CD4-positive, alpha-beta T cell treated with Interleukin-4 for 4 hours (primary cell): ENCODE data around the gene HBG1.
"Not testable (repeated sequence)": the region's sequence is repeated elsewhere in the genome, so short reads cannot be mapped to it uniquely, and the experiment has no call there.

ENCODE experiments used
- DNase-seq: peaks from one replicate; pipeline ENCODE4 v3.0.0-alpha.2; 2020

Gene HBG1

GRCh38 chr11:5249807-5250396 is at the start of gene HBG1:
TSS of gene HBG1 (minus strand) at chr11:5249857. CDS start at chr11:5249804, 53 bp downstream.
- not testable (repeated sequence) for DNase-seq

GRCh38 chr11:5298451-5298850 is 48.8 kb upstream of the HBG1 start:
- DNase-seq, result no peak

GRCh38 chr11:5297721-5298323 is 48.2 kb upstream of the HBG1 start:
- DNase-seq, result no peak

GRCh38 chr11:5294342-5294995 is 44.8 kb upstream of the HBG1 start:
- not testable (repeated sequence) for DNase-seq

GRCh38 chr11:5293028-5293427 is 43.4 kb upstream of the HBG1 start:
- DNase-seq, result no peak

- DNase-seq, result no peak
Measured at GRCh38 chr11:5291207-5291838, 41.7 kb upstream of the HBG1 start.

GRCh38 chr11:5290106-5290505 is 40.4 kb upstream of the HBG1 start:
- DNase-seq, result no peak

GRCh38 chr11:5289696-5290095 is 40.0 kb upstream of the HBG1 start:
- DNase-seq, result no peak

GRCh38 chr11:5288906-5289550 is 39.4 kb upstream of the HBG1 start:
- no peak for DNase-seq

GRCh38 chr11:5288108-5288905 is 38.6 kb upstream of the HBG1 start:
- no peak for DNase-seq

- DNase-seq, result no peak
Measured at GRCh38 chr11:5286901-5287300, 37.2 kb upstream of the HBG1 start.

- no peak for DNase-seq
Measured at GRCh38 chr11:5286351-5286750, 36.7 kb upstream of the HBG1 start.

GRCh38 chr11:5285703-5286340 is 36.2 kb upstream of the HBG1 start:
- DNase-seq, result no peak

GRCh38 chr11:5284637-5285036 is 35.0 kb upstream of the HBG1 start:
- no peak for DNase-seq

GRCh38 chr11:5283882-5284281 is 34.2 kb upstream of the HBG1 start:
- DNase-seq, result no peak

- no peak for DNase-seq
Measured at GRCh38 chr11:5283086-5283485, 33.4 kb upstream of the HBG1 start.

- no peak for DNase-seq
Measured at GRCh38 chr11:5282628-5283027, 33.0 kb upstream of the HBG1 start.

GRCh38 chr11:5281596-5281995 is 31.9 kb upstream of the HBG1 start:
- DNase-seq, result no peak

- no peak for DNase-seq
Measured at GRCh38 chr11:5280582-5281102, 31.0 kb upstream of the HBG1 start.

GRCh38 chr11:5279471-5280090 is 29.9 kb upstream of the HBG1 start:
- no peak for DNase-seq

GRCh38 chr11:5277807-5278382 is 28.2 kb upstream of the HBG1 start:
- no peak for DNase-seq
